Osteoblast (primary cell): Measurements from ENCODE around the gene WWOX. TPM values are rescaled to one million over a fixed set of nuclear protein-coding genes. Genes with fewer than 3 reads are reported as not detected.
"Not testable (repeated sequence)": the region's sequence is repeated elsewhere in the genome, so short reads cannot be mapped to it uniquely, and the experiment has no call there.

Experiments used
- DNase-seq: peaks from one replicate; pipeline ENCODE4 v3.0.0; 2011; ENCODE audit warnings: low spot score, mixed read lengths; ENCODE audit not compliant: insufficient read length; ENCODE audit errors: missing footprints
- H2AFZ ChIP-seq: 2 replicates; pipeline ENCODE4 v1.6.0; 2011; ENCODE audit warnings: mild to moderate bottlenecking, low read length
- H3K27ac ChIP-seq: 2 replicates; pipeline ENCODE4 v1.5.1; 2011; ENCODE audit warnings: mild to moderate bottlenecking, low read depth, low read length, moderate library complexity
- H3K27me3 ChIP-seq: 2 replicates; pipeline ENCODE4 v1.6.0; 2012; ENCODE audit warnings: mild to moderate bottlenecking, control low read depth, inconsistent platforms, low read length, moderate library complexity; ENCODE audit not compliant: insufficient read depth
- H3K36me3 ChIP-seq: 2 replicates; pipeline ENCODE4 v1.5.1; 2011; ENCODE audit warnings: mild to moderate bottlenecking, low read length, control low read depth, moderate library complexity; ENCODE audit not compliant: insufficient read depth
- H3K4me1 ChIP-seq: 2 replicates; pipeline ENCODE4 v1.5.1; 2011; ENCODE audit warnings: mild to moderate bottlenecking, low read length, control low read depth, moderate library complexity; ENCODE audit not compliant: insufficient read depth
- H3K4me2 ChIP-seq: 2 replicates; pipeline ENCODE4 v1.6.0; 2011; ENCODE audit warnings: mild to moderate bottlenecking, low read length; ENCODE audit not compliant: insufficient read depth
- H3K4me3 ChIP-seq: fragments of 200-600 bp; sonication (generic); 3 replicates; pipeline ENCODE4 v1.5.1; 2012; ENCODE audit warnings: mild to moderate bottlenecking, low read length, inconsistent platforms; ENCODE audit not compliant: insufficient read depth
- H3K79me2 ChIP-seq: 2 replicates; pipeline ENCODE4 v1.6.0; 2012; ENCODE audit warnings: mild to moderate bottlenecking, low read length, control low read depth, inconsistent platforms; ENCODE audit not compliant: insufficient read depth
- H3K9me3 ChIP-seq: 2 replicates; pipeline ENCODE4 v1.5.1; 2011; ENCODE audit warnings: low read depth, low read length, control low read depth
- H4K20me1 ChIP-seq: 2 replicates; pipeline ENCODE4 v1.6.0; 2012; ENCODE audit warnings: mild to moderate bottlenecking, low read length, control low read depth; ENCODE audit not compliant: insufficient read depth
- CTCF ChIP-seq: IDR thresholded peaks from 2 replicates; pipeline ENCODE4 v1.5.1; 2011; ENCODE audit warnings: mild to moderate bottlenecking, low read depth, low read length, moderate library complexity; ENCODE audit errors: extremely low read depth
- total RNA-seq: library from RNA; depleted of rRNA; stranded (reverse); fragments of >200 nt; gene quantifications from 2 replicates; pipeline ENCODE4 v1.2.3, GENCODE V29; 2012

The WWOX gene
- total RNA-seq, 1 donor = 23.9 TPM

DNA sequence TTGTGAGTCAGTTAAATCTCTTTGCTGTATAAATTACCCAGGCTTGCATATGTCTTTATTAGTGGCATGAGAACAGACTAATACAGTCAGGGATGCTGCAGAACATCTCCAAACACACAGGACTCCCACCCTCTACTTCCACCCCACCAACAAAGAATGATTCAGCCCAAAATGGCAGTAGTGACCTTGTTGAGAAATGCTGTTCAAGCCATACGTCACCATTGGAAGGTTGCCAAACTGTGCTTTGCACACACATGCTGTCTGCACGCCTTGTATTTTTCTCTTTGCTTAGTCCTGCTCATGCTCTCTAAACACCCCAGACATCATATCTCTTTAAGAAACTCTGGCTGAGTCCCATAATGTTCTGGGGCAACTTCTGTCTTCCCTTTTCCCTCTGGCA is 589.6 kb downstream of the WWOX start:
- H3K9me3 ChIP-seq = no peaks in the 10 kb centered on the region
- DNase-seq = no peak
- no peak for TF ChIP-seq CTCF
- H3K27ac ChIP-seq = no peak overlapping the region
- no peak overlapping the region for H3K4me3 ChIP-seq
- no peak overlapping the region for H2AFZ ChIP-seq
- H3K36me3 ChIP-seq = no peaks in the 10 kb centered on the region
- no peaks in the 10 kb centered on the region for H3K27me3 ChIP-seq
- H3K4me1 ChIP-seq = peaks cover 25% of the 10 kb centered on the region
- no peaks in the 10 kb centered on the region for H4K20me1 ChIP-seq
- H3K4me2 ChIP-seq = no peak overlapping the region
- no peaks in the 10 kb centered on the region for H3K79me2 ChIP-seq

- H3K4me3 ChIP-seq = no peak overlapping the region
- H3K9me3 ChIP-seq = no peaks in the 10 kb centered on the region
- no peaks in the 10 kb centered on the region for H3K79me2 ChIP-seq
- H3K36me3 ChIP-seq = no peaks in the 10 kb centered on the region
- no peak for TF ChIP-seq CTCF
- H4K20me1 ChIP-seq = no peaks in the 10 kb centered on the region
- H2AFZ ChIP-seq = no peak overlapping the region
- H3K4me1 ChIP-seq = peaks cover 20% of the 10 kb centered on the region
- no peak overlapping the region for H3K4me2 ChIP-seq
- no peak for DNase-seq
- no peaks in the 10 kb centered on the region for H3K27me3 ChIP-seq
- no peak overlapping the region for H3K27ac ChIP-seq
These were observed 590.1 kb downstream of the WWOX start for GRCh38 chr16:78689536-78689935.

DNA sequence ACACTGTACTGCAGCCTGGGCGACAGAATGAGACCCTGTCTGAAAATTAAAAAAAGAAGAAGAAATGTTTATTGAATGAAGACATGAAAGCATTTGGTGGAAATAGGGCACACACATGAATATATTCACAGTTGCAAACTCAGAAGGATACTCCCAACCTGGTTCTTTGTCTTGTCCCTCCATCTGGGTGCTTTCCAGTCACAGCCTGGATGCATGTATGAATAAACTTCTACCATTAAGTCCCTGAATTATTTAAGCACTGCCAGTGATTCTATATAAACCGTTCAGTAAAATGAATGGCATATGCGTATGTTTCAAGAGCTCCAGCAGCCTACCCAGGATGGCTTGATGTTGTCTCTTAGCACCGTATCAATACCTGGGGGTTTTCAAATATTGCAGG is 591.1 kb downstream of the WWOX start:
- Histone ChIP-seq H3K4me2 (no peak overlapping the region), H2AFZ (no peak overlapping the region), H3K27ac (no peak overlapping the region), H3K9me3 (no peaks in the 10 kb centered on the region), H3K79me2 (no peaks in the 10 kb centered on the region), H3K4me3 (no peak overlapping the region), H3K27me3 (no peaks in the 10 kb centered on the region), H4K20me1 (no peaks in the 10 kb centered on the region), H3K4me1 (peaks cover 12% of the 10 kb centered on the region), H3K36me3 (no peaks in the 10 kb centered on the region)
- no peak for TF ChIP-seq CTCF
- DNase-seq = no peak

- H3K27me3 ChIP-seq, H3K79me2 ChIP-seq, H2AFZ ChIP-seq, H3K27ac ChIP-seq, H3K4me2 ChIP-seq, H3K4me3 ChIP-seq, DNase-seq, H4K20me1 ChIP-seq, H3K36me3 ChIP-seq, H3K4me1 ChIP-seq, H3K9me3 ChIP-seq: not testable (repeated sequence)
These were observed 592.3 kb downstream of the WWOX start for GRCh38 chr16:78691746-78692145.
